Right cardiac atrium (tissue), 5 donors: ENCODE data around the gene TRAF5. TPM values are rescaled to one million over a fixed set of nuclear protein-coding genes. Genes with fewer than 3 reads are reported as not detected.
"Not testable (repeated sequence)": the region's sequence is repeated elsewhere in the genome, so short reads cannot be mapped to it uniquely, and the experiment has no call there.

Source experiments
- ATAC-seq, 2 donors: fragments of 200-7000 bp; cut with Tn5 transposase; one replicate each; pipeline versions ENCODE4 v1.8.0 to v1.9.1; 2020; ENCODE audit warnings: moderate library complexity in 2 of 2, mild to moderate bottlenecking in 1 of 2
- DNase-seq, 3 donors: peaks; one replicate each; pipeline ENCODE4 v3.0.0-alpha.2; 2020
- H3K27ac ChIP-seq: one replicate; pipeline ENCODE4 v1.5.1; 2013; ENCODE audit warnings: mild to moderate bottlenecking, low read length, control low read depth, moderate library complexity
- H3K27me3 ChIP-seq: one replicate; pipeline ENCODE4 v1.6.1; 2013; ENCODE audit not compliant: control insufficient read depth, insufficient read depth
- H3K4me1 ChIP-seq: one replicate; pipeline ENCODE4 v1.6.1; 2013; ENCODE audit warnings: low read length; ENCODE audit not compliant: control insufficient read depth, insufficient read depth
- H3K4me3 ChIP-seq: one replicate; pipeline ENCODE4 v1.5.1; 2013; ENCODE audit warnings: low read length, control low read depth
- H3K9me3 ChIP-seq: one replicate; pipeline ENCODE4 v1.6.1; 2013; ENCODE audit warnings: low read length; ENCODE audit not compliant: control insufficient read depth
- WGBS: extraction: QIAGEN DNeasy Blood & Tissue Kit; methylation state at CpG from one replicate; pipeline ENCODE4 v1.1.7; 2013; 5-methylcytosine and 5-hydroxymethylcytosine counted together
- intact Hi-C, 4 donors: fragments of 100-400 bp; cut with DNase I; formaldehyde crosslinking; loops; one replicate each; pipeline versions ENCODE4 v1.11.0 to v1.14.0; 2022 to 2023
- polyA plus RNA-seq: library from polyadenylated mRNA; stranded (reverse); fragments of 200-250 nt; gene quantifications from one replicate; pipeline ENCODE4 v1.2.3, GENCODE V29; 2013
- total RNA-seq, 4 donors: library from RNA; stranded (reverse); fragmentation: NEBNext Ultra II Directional; extraction: Animal tissue kit (Norgen Biotek cat#: 25700); gene quantifications; one replicate each; pipeline ENCODE4 v1.2.1, GENCODE V29; 2021
- donor health status: healthy with polysubstance abuse.
- donor health status: DM: no; HTN: yes; CAD: no.
- donor health status: DM: no; HTN: no; CAD: no.
- donor health status: DM: no; HTN: yes; CAD: no; lungs with severe emphysema.
- donor health status: DM: yes; HTN: yes; CAD: no.

The TRAF5 gene
- total and polyA plus RNA-seq, 5 donors: 2.5 to 4.3 (median 2.9) TPM

DNA sequence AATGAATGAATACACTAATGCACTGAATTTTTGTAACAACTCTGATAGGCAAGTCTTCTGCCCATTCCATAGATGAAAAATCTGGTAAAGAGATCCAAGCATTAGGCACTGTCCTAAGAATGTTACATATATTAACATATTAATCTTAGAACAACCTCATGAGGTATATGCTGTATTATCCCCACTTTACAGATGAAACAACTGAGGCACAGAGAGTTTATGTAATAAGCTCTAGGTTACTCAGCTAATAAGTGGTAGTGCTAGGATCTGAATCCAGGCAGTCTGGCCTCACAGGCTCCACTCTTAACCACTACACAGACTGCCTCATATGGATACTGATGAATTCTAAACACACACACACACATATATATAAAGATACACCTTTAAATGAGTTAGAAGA lies 52.8 kb downstream of the TRAF5 start:
- Histone ChIP-seq H3K27me3 (no peaks in the 10 kb centered on the region), H3K9me3 (no peaks in the 10 kb centered on the region), H3K4me3 (no peak overlapping the region), H3K4me1 (no peaks in the 10 kb centered on the region), H3K27ac (no peak overlapping the region)
- no peak for DNase-seq
- intact Hi-C loops: loop anchor here in 1 of 4 donors (10.0 kb wide), 1 partner anchor 55 kb away; the partner anchor contains the start of gene TRAF5
- ATAC-seq: no peak

DNA sequence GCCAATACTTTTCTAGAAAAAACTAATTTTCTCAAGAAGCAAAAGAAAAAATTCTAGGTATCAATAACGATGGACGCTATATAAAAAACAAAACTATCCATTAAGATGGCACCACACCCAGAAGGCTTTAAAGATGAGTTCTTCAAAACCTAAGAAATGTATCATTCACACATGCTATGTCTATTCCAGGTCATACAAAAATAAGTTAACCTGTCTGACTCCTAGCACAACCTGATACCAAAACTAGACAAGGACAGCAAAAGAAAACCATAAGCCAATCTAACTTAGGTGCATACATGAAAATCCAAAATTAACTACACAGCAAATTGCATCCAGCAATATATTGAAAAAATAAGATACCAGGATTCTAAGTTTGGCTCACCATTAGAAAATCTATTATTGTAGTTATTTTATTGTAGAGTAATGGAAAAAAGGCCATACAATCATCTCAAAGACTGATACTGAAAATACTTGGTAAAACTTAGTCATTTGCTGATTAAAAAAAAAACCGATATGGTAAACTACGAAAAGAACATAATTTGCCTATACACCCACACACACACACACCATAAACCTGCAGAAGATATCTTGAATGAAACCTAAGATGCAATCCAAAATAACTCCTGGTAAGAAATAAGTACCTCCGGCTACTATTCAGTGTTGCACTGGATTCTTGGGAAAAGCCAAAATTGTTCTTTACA lies 55.0 kb downstream of the TRAF5 start:
- intact Hi-C loops: no loop called here
- H3K27ac ChIP-seq: no peak overlapping the region
- DNase-seq: no peak
- no peaks in the 10 kb centered on the region for H3K9me3 ChIP-seq
- no peaks in the 10 kb centered on the region for H3K27me3 ChIP-seq
- H3K4me3 ChIP-seq: peak overlapping the region; percentile 97
- ATAC-seq: no peak
- no peaks in the 10 kb centered on the region for H3K4me1 ChIP-seq
- WGBS: 80% methylated on average over 5 of the region's 5 CpGs

DNA sequence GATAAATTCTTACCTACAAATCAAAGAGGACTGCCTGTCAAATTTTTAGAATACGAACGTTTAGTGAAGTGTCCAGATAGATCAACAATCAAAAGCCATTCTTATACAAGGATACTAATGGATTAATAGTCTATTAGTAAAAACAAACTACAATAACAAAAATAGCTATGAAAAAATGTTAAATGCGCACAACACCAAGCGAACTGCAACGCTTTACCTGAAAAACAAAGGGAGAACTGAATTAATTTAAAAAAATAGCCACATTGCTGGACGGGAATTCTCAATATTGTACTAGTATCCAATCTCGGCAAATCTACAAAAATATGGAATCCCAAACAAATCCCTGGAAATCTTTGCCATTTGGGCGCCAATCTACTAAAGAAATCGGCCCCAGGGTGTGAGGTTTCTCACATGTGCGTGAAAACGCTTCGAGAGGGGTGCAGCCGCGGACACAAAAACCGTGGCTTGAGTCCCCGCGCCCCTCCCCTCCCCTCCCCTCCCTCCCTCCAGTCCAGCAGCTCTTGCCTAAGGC lies 55.6 kb downstream of the TRAF5 start:
- no peak for DNase-seq
- no peaks in the 10 kb centered on the region for H3K27me3 ChIP-seq
- intact Hi-C loops: no loop called here
- H3K27ac ChIP-seq: peak overlapping the region; percentile 66
- no peaks in the 10 kb centered on the region for H3K4me1 ChIP-seq
- 6% methylated on average over 17 of the region's 17 CpGs for WGBS
- ATAC-seq: no peak
- no peaks in the 10 kb centered on the region for H3K9me3 ChIP-seq
- H3K4me3 ChIP-seq: peak overlapping the region; percentile 97

DNA sequence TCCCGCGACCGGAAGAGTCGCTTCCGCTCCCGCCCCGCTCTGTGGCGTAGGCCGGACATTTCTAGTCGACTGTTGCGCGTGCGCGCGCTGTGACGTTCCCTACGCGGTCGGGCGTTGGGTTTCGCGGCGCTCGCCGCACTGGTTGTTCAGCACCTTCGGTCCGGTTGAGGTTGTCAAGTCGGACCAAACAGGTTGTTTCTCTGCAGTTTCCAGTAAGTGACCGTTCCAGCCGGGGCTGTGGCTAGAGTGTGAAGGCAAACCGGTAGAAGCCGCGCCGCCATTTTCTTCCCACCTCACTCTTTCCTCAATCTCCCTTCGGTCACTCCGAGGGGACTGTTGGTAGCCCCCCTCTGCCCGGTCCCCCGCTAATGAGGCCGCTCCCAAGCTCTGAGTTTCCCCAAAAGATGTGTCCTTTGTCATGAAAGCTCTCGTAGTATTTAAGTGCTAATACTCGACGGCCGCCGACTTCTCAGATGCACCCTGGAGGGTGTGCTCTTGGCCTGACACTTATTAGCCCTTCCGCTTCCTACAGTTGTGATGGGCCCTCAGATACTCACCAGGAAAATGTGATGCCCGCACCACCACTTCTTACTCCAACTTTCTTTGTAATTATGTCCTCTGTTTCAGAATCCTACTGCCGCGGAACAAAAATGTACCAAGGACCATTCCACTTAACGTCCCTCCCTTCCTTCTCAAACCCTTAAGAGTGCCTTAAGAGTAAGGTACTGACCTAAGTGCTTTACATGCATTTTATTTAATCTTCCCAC lies 56.3 kb downstream of the TRAF5 start:
- Histone ChIP-seq H3K4me1 (no peaks in the 10 kb centered on the region), H3K27ac (peak overlapping the region; percentile 91), H3K4me3 (peak overlapping the region; percentile 97), H3K9me3 (no peaks in the 10 kb centered on the region), H3K27me3 (no peaks in the 10 kb centered on the region)
- ATAC-seq (peak; percentile 100), DNase-seq (peak; percentile 96 to 98 (median 98))
- intact Hi-C loops: no loop called here
- 2% methylated on average over 49 of the region's 49 CpGs for WGBS

DNA sequence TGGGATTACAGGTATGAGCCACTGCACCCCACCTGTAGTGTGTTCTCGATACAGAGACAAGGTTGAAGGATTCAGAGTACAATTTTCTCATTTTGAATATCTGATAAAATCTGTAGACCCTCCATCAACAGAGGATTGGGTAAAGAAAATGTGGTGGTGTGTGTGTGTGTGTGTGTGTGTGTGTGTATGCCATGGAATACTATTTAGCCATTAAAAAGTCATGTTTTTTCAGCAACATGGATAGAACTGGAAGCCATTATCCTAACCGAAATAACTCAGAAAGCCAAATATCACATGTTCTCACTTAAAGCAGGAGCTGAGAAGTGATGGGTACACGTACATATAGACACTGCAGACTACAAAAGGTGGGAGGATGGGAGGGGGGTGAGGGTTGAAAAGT lies 57.9 kb downstream of the TRAF5 start:
- Histone ChIP-seq H3K4me1 (no peaks in the 10 kb centered on the region), H3K27ac (no peak overlapping the region), H3K27me3 (no peaks in the 10 kb centered on the region), H3K4me3 (no peak overlapping the region), H3K9me3 (no peaks in the 10 kb centered on the region)
- no peak for DNase-seq
- WGBS: 99% methylated on average over 3 of the region's 3 CpGs
- intact Hi-C loops: no loop called here
- no peak for ATAC-seq

DNA sequence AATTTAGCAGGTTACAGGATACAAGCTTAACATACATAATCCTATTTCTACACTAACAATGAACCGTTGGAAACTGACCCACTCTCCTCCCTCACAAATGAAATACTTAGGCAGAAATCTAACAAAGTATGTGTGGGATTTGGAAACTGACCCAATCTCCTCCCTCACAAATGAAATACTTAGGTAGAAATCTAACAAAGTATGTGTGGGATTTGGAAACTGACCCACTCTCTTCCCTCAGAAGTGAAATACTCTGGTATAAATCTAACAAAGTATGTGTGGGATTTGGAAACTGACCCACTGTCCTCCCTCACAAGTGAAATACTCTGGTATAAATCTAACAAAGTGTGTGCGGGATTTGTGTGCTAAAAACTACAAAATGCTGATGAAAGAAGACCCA lies 60.3 kb downstream of the TRAF5 start:
- Histone ChIP-seq H3K27ac (no peak overlapping the region), H3K4me1 (no peaks in the 10 kb centered on the region), H3K4me3 (no peak overlapping the region), H3K9me3 (no peaks in the 10 kb centered on the region), H3K27me3 (no peaks in the 10 kb centered on the region)
- intact Hi-C loops: no loop called here
- ATAC-seq: no peak
- no peak for DNase-seq
- 65% methylated on average over 2 of the region's 2 CpGs for WGBS

DNA sequence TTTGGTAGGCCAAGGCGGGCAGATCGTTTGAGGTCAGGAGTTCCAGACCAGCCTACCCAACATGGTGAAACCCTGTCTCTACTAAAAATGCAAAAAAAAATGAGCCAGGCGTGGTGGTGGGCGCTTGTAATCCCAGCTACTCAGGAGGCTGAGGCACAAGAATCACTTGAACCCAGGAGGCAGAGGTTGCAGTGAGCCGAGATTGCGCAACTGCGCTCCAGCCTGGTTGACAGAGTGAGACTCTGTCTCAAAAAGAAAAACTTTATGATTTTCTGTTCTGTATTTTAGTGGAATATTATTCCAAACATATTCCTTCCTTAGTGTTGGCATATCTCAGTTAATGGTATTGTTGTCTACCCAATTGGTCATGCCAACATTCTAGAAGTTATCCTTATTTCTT lies 64.2 kb downstream of the TRAF5 start:
- intact Hi-C loops, H3K4me1 ChIP-seq, H3K27me3 ChIP-seq, H3K9me3 ChIP-seq, ATAC-seq, H3K4me3 ChIP-seq, DNase-seq, H3K27ac ChIP-seq: not testable (repeated sequence)
- 97% methylated on average over 7 of the region's 7 CpGs for WGBS

DNA sequence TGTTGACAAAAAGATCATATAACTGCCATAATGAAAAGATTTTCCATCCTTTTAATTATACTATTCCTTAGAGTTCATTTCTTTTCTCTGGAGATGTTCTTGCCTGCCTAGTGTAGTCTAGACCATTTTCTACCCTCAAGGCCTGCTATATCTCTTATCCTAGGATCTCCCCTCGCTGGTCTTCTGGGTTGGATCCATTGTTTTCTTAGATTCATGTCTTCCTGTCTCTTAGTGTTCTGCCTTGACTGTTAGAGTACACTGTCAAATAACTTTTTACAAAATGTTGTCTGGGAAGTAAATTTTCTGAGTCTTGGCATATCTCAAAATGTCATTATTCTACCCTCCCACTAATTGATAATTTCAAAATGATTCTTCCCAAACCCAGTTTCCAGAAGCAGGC lies 66.6 kb downstream of the TRAF5 start:
- H3K9me3 ChIP-seq: no peaks in the 10 kb centered on the region
- H3K27me3 ChIP-seq: no peaks in the 10 kb centered on the region
- 70% methylated on average over 1 of the region's 1 CpG for WGBS
- no peaks in the 10 kb centered on the region for H3K4me1 ChIP-seq
- H3K4me3 ChIP-seq: no peak overlapping the region
- ATAC-seq: no peak
- no peak for DNase-seq
- H3K27ac ChIP-seq: no peak overlapping the region
- intact Hi-C loops: no loop called here

DNA sequence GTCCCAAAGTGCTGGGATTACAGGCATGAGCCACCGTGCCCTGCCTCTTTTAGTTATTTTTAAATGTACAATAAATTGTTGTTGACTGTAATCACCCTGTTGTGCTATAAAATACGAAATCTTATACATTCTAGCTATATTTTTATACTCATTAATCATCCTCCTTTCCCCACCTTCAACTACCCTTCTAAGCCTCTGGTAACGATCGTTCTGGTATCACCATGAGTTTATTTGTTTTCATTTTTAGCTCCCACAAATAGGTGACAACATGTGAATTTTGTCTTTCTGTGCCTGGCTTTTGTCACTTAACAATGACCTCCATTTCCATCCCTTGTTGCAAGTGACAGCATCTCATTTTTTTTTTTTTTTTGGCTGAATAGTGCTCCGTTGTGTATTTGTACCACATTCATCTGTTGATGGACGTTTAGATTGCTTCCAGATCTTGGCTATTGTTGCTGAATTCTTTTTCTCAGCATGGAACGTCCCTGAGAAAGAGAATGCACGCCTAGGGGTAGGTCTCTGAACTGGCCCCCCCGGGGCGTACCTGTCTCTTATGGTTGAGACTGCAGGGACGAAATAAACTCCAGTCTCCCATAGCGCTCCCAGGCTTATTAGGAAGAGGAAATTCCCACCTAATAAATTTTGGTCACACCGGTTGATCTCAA lies 71.8 kb downstream of the TRAF5 start:
- WGBS: 73% methylated on average over 13 of the region's 13 CpGs
- intact Hi-C loops, H3K4me3 ChIP-seq, H3K27ac ChIP-seq, ATAC-seq, H3K4me1 ChIP-seq, H3K27me3 ChIP-seq, H3K9me3 ChIP-seq, DNase-seq: not testable (repeated sequence)

DNA sequence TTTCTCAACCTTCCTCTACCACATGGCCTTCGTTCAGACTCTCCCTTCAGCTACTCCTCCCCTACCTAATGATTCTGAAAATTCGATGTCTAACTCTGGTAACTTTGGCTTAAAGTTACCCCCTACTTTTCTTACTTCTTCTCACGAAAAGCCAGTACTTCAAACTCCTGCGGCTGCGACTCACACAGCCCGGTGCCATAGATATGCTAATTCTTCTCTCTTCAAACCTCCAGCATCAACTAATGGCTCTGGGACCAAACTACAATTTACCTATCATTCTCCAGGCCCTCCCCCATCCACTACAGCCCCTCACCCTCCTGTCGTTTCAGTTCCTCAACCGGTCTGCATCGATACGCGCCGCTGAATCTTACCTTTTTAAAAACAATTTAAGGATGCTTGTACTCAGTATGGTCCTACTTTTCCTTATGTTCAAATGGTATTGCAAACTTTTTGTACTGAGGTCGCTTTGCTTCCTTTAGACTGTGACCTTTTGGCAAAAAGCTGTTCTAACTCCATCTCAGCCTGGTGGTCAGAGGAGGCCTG lies 73.3 kb downstream of the TRAF5 start:
- DNase-seq, H3K4me1 ChIP-seq, H3K27ac ChIP-seq, ATAC-seq, H3K4me3 ChIP-seq, intact Hi-C loops, H3K27me3 ChIP-seq, H3K9me3 ChIP-seq: not testable (repeated sequence)
- WGBS: 81% methylated on average over 13 of the region's 13 CpGs

DNA sequence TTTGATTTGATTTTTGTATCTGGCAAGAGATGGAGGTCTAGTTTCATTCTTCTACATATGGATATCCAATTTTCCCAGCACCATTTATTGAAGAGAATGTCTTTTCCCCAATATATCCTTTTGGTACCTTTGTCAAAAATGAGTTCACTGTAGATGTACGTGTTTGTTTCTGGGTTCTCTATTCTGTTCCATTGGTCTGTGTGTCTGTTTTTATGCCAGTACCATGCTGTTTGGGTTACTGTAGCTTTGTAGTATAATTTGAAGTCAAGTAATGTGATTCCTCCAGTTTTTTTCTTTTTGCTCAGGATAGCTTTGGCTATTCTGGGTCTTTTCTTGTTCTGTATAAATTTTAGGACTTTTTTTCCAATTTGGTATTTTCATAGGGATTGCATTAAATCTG lies 75.1 kb downstream of the TRAF5 start:
- H3K27ac ChIP-seq, H3K9me3 ChIP-seq, DNase-seq, ATAC-seq, intact Hi-C loops, H3K4me3 ChIP-seq, H3K4me1 ChIP-seq, H3K27me3 ChIP-seq: not testable (repeated sequence)
- WGBS: 89% methylated on average over 1 of the region's 1 CpG
